GM21737 (cell line): Measurements from ENCODE around the gene CRYBG3.

Experiments used
- ATAC-seq: cut with Tn5 transposase; IDR thresholded peaks from one replicate; pipeline ENCODE4 v1.9.1; 2021; ENCODE audit warnings: mild to moderate bottlenecking, moderate library complexity; ENCODE audit not compliant: unreplicated experiment

Gene CRYBG3

GRCh38 chr3:97835761-97836160 lies 13.9 kb downstream of the CRYBG3 start:
- ATAC-seq = no peak

GRCh38 chr3:97838393-97838792 lies 16.6 kb downstream of the CRYBG3 start:
- ATAC-seq = no peak

- no peak for ATAC-seq
Observed at GRCh38 chr3:97839944-97840343, 18.1 kb downstream of the CRYBG3 start.

GRCh38 chr3:97841304-97841703 lies 19.5 kb downstream of the CRYBG3 start:
- no peak for ATAC-seq

GRCh38 chr3:97841956-97842355 lies 20.1 kb downstream of the CRYBG3 start:
- no peak for ATAC-seq

GRCh38 chr3:97848779-97849178 lies 27.0 kb downstream of the CRYBG3 start:
- no peak for ATAC-seq

- ATAC-seq = no peak
Observed at GRCh38 chr3:97857401-97857800, 35.6 kb downstream of the CRYBG3 start.

- no peak for ATAC-seq
Observed at GRCh38 chr3:97860364-97860763, 38.6 kb downstream of the CRYBG3 start.

GRCh38 chr3:97862582-97862981 lies 40.8 kb downstream of the CRYBG3 start:
- no peak for ATAC-seq

- no peak for ATAC-seq
Observed at GRCh38 chr3:97863031-97863430, 41.2 kb downstream of the CRYBG3 start.

- no peak for ATAC-seq
Observed at GRCh38 chr3:97863775-97864174, 42.0 kb downstream of the CRYBG3 start.

GRCh38 chr3:97871186-97871585 lies 49.4 kb downstream of the CRYBG3 start:
- no peak for ATAC-seq

GRCh38 chr3:97871801-97872524 lies 50.2 kb downstream of the CRYBG3 start:
- no peak for ATAC-seq

GRCh38 chr3:97872525-97873042 lies 50.8 kb downstream of the CRYBG3 start:
- no peak for ATAC-seq

- ATAC-seq = no peak
Observed at GRCh38 chr3:97880267-97880666, 58.5 kb downstream of the CRYBG3 start.

- ATAC-seq = no peak
Observed at GRCh38 chr3:97882975-97883598, 61.3 kb downstream of the CRYBG3 start.

- no peak for ATAC-seq
Observed at GRCh38 chr3:97883736-97884135, 61.9 kb downstream of the CRYBG3 start.

GRCh38 chr3:97884586-97885123 lies 62.8 kb downstream of the CRYBG3 start:
- no peak for ATAC-seq

GRCh38 chr3:97885931-97886824 lies 64.4 kb downstream of the CRYBG3 start:
- ATAC-seq = no peak

GRCh38 chr3:97889814-97890213 lies 68.0 kb downstream of the CRYBG3 start:
- no peak for ATAC-seq

- ATAC-seq = no peak
Observed at GRCh38 chr3:97892852-97893251, 71.0 kb downstream of the CRYBG3 start.
